IMR-90 (cell line): ENCODE data around the gene ZNF35. TPM values are rescaled to one million over a fixed set of nuclear protein-coding genes. Genes with fewer than 3 reads are reported as not detected.

Experiments
- ATAC-seq: fragments of 200-7000 bp; cut with Tn5 transposase; 2 replicates; pipeline ENCODE4 v1.9.1; 2020; ENCODE audit warnings: low read depth, mild to moderate bottlenecking, moderate library complexity
- BruUV-seq: library from RNA; stranded (reverse); fragments of 400-500 nt; replicated peaks from 2 replicates; lab custom pipeline; 2021; lab: Mats Ljungman, UMichigan
- CTCF ChIA-PET: fragments of 300-600 bp; formaldehyde crosslinking; extraction: SDS; loops from one replicate; lab custom pipeline; 2021; ENCODE audit warnings: antibody characterized with exemption; lab: Yijun Ruan, JAX
- POLR2A ChIA-PET: fragments of 300-600 bp; sonication (Branson Sonifier 250); formaldehyde crosslinking; loops from one replicate; lab custom pipeline; 2022; ENCODE audit warnings: antibody characterized with exemption; ENCODE audit not compliant: unreplicated experiment; lab: Charles Lee
- DNase-seq: peaks from one replicate; pipeline ENCODE4 v3.0.0; 2013
- H2AFZ ChIP-seq: replicated peaks from 2 replicates; pipeline ENCODE3; 2013; ENCODE audit warnings: low read length, mild to moderate bottlenecking; ENCODE audit not compliant: poor library complexity
- H2AK5ac ChIP-seq: 2 replicates; pipeline ENCODE4 v1.6.1; 2013; ENCODE audit warnings: low read depth, low read length, inconsistent platforms
- H2AK9ac ChIP-seq: replicated peaks from 2 replicates; pipeline ENCODE3; 2013; ENCODE audit warnings: mild to moderate bottlenecking, low read depth, low read length, moderate library complexity; ENCODE audit not compliant: poor library complexity
- H2BK120ac ChIP-seq: 2 replicates; pipeline ENCODE4 v1.6.1; 2013; ENCODE audit warnings: low read depth, low read length, inconsistent platforms
- H2BK15ac ChIP-seq: 3 replicates; pipeline ENCODE4 v1.6.1; 2013; ENCODE audit warnings: low read depth, low read length, inconsistent platforms
- H2BK20ac ChIP-seq: 2 replicates; pipeline ENCODE4 v1.6.1; 2013; ENCODE audit warnings: low read depth, mild to moderate bottlenecking, inconsistent platforms, low read length, moderate library complexity
- H2BK5ac ChIP-seq: 2 replicates; pipeline ENCODE4 v1.6.1; 2013; ENCODE audit warnings: mild to moderate bottlenecking, low read depth, low read length, inconsistent platforms; ENCODE audit not compliant: poor library complexity, severe bottlenecking
- H3K14ac ChIP-seq: replicated peaks from 2 replicates; pipeline ENCODE4 v1.6.1; 2013; ENCODE audit warnings: low read depth, low read length, inconsistent platforms
- H3K18ac ChIP-seq: 2 replicates; pipeline ENCODE4 v1.6.1; 2013; ENCODE audit warnings: low read depth, low read length, control low read depth
- H3K23ac ChIP-seq: 2 replicates; pipeline ENCODE4 v1.6.1; 2013; ENCODE audit warnings: low read depth, low read length, inconsistent platforms
- H3K27ac ChIP-seq: 2 replicates; pipeline ENCODE4 v1.5.1; 2013; ENCODE audit warnings: mild to moderate bottlenecking, control low read depth, low read length; ENCODE audit not compliant: insufficient read depth
- H3K27me3 ChIP-seq: 2 replicates; pipeline ENCODE4 v1.6.1; 2013; ENCODE audit warnings: low read length; ENCODE audit not compliant: control insufficient read depth, insufficient read depth
- H3K36me3 ChIP-seq: 2 replicates; pipeline ENCODE4 v1.6.1; 2013; ENCODE audit warnings: low read length, mixed read lengths; ENCODE audit not compliant: control insufficient read depth, insufficient read depth
- H3K4ac ChIP-seq: 2 replicates; pipeline ENCODE4 v1.6.1; 2013; ENCODE audit warnings: low read depth, low read length, inconsistent platforms
- H3K4me1 ChIP-seq: 2 replicates; pipeline ENCODE4 v1.6.1; 2013; ENCODE audit warnings: low read length, mixed read lengths; ENCODE audit not compliant: control insufficient read depth, insufficient read depth
- H3K4me2 ChIP-seq: 2 replicates; pipeline ENCODE4 v1.6.1; 2013; ENCODE audit warnings: low read depth, mild to moderate bottlenecking, control low read depth, low read length, moderate library complexity
- H3K4me3 ChIP-seq: 2 replicates; pipeline ENCODE4 v1.5.1; 2013; ENCODE audit warnings: low read depth, mild to moderate bottlenecking, control low read depth, low read length, moderate library complexity; ENCODE audit not compliant: insufficient read depth
- H3K56ac ChIP-seq: 2 replicates; pipeline ENCODE4 v1.6.1; 2013; ENCODE audit warnings: low read length, inconsistent platforms; ENCODE audit not compliant: insufficient read depth; ENCODE audit errors: extremely low read depth
- H3K79me1 ChIP-seq, 2 experiments: 2 replicates each; pipeline ENCODE4 v1.6.1; 2013; ENCODE audit warnings: low read length in 2 of 2, inconsistent platforms in 1 of 2, low read depth in 1 of 2
- H3K9ac ChIP-seq: 2 replicates; pipeline ENCODE4 v1.6.1; 2013; ENCODE audit warnings: low read depth, low read length, control low read depth
- H3K9me1 ChIP-seq: 2 replicates; pipeline ENCODE4 v1.6.1; 2013; ENCODE audit warnings: low read length, inconsistent platforms; ENCODE audit not compliant: insufficient read depth
- H3K9me3 ChIP-seq: 2 replicates; pipeline ENCODE4 v1.6.1; 2013; ENCODE audit warnings: low read length; ENCODE audit not compliant: control insufficient read depth, insufficient read depth
- H4K20me1 ChIP-seq: 2 replicates; pipeline ENCODE4 v1.6.1; 2013; ENCODE audit warnings: low read length, inconsistent platforms; ENCODE audit not compliant: insufficient read depth
- H4K5ac ChIP-seq: 2 replicates; pipeline ENCODE4 v1.6.1; 2013; ENCODE audit warnings: mild to moderate bottlenecking, low read depth, low read length, control low read depth
- H4K8ac ChIP-seq, 2 experiments: 2 replicates each; pipeline ENCODE4 v1.6.1; 2013; ENCODE audit warnings: low read depth in 2 of 2, low read length in 2 of 2, control low read depth in 1 of 2, inconsistent platforms in 1 of 2
- H4K91ac ChIP-seq: 2 replicates; pipeline ENCODE4 v1.6.1; 2013; ENCODE audit warnings: low read depth, low read length, inconsistent platforms; ENCODE audit not compliant: insufficient read depth
- BHLHE40 ChIP-seq: fragments of 150-350 bp; IDR thresholded peaks from 2 replicates; pipeline ENCODE4 v1.6.1; 2016; ENCODE audit warnings: mild to moderate bottlenecking, low read depth, low read length
- CEBPB ChIP-seq: IDR thresholded peaks from 2 replicates; pipeline ENCODE4 v1.6.1; 2012; ENCODE audit warnings: low read depth, low read length, improper control_type of control experiment
- CHD1 ChIP-seq: IDR thresholded peaks from 2 replicates; pipeline ENCODE4 v1.6.1; 2012; ENCODE audit warnings: low read depth, low read length, improper control_type of control experiment
- ELK1 ChIP-seq: fragments of 150-350 bp; IDR thresholded peaks from 2 replicates; pipeline ENCODE4 v1.6.1; 2016; ENCODE audit warnings: low read depth, mild to moderate bottlenecking, low read length, moderate library complexity, borderline replicate concordance
- FOS ChIP-seq: fragments of 150-350 bp; IDR thresholded peaks from 2 replicates; pipeline ENCODE4 v1.6.1; 2016; ENCODE audit warnings: low read depth, low read length
- MAFK ChIP-seq: IDR thresholded peaks from 2 replicates; pipeline ENCODE4 v1.6.1; 2012; ENCODE audit warnings: low read depth, low read length, improper control_type of control experiment
- MAZ ChIP-seq: IDR thresholded peaks from 2 replicates; pipeline ENCODE4 v1.6.1; 2012; ENCODE audit warnings: low read depth, mild to moderate bottlenecking, low read length, improper control_type of control experiment, moderate library complexity, borderline replicate concordance
- MXI1 ChIP-seq: IDR thresholded peaks from 2 replicates; pipeline ENCODE4 v1.6.1; 2012; ENCODE audit warnings: low read depth, mild to moderate bottlenecking, low read length, moderate library complexity, borderline replicate concordance
- NFE2L2 ChIP-seq: fragments of 150-350 bp; IDR thresholded peaks from 2 replicates; pipeline ENCODE4 v1.6.1; 2016; ENCODE audit warnings: low read depth, mild to moderate bottlenecking, low read length
- POLR2A ChIP-seq: IDR thresholded peaks from 2 replicates; pipeline ENCODE4 v1.6.1; 2012; ENCODE audit warnings: mild to moderate bottlenecking, low read depth, low read length
- RAD21 ChIP-seq: IDR thresholded peaks from 2 replicates; pipeline ENCODE4 v1.6.1; 2012; ENCODE audit warnings: low read length, improper control_type of control experiment
- RCOR1 ChIP-seq: IDR thresholded peaks from 2 replicates; pipeline ENCODE4 v1.6.1; 2012; ENCODE audit warnings: mild to moderate bottlenecking, low read length, improper control_type of control experiment; ENCODE audit not compliant: insufficient replicate concordance
- RFX5 ChIP-seq: IDR thresholded peaks from 2 replicates; pipeline ENCODE4 v1.8.0; 2012; ENCODE audit warnings: low read depth, mild to moderate bottlenecking, low read length, moderate library complexity
- SMC3 ChIP-seq: fragments of 150-350 bp; IDR thresholded peaks from 2 replicates; pipeline ENCODE4 v1.6.1; 2016; ENCODE audit warnings: low read depth, mild to moderate bottlenecking, antibody characterized with exemption, low read length, moderate library complexity
- WGBS, 2 experiments: methylation state at CpG; one replicate each; pipeline versions ENCODE4 v1.1.5 to v1.1.7; 2013; ENCODE audit warnings: missing lambda C conversion rate in 2 of 2; ENCODE audit not compliant: insufficient read length in 1 of 2; ENCODE audit errors: extremely low coverage in 2 of 2; 5-methylcytosine and 5-hydroxymethylcytosine counted together
- dilution Hi-C: fragments of 300-500 bp; cut with HindIII; formaldehyde crosslinking; loops from one replicate; pipeline ENCODE4 v1.14.3; 2018; ENCODE audit warnings: low sequenced_read_pairs; ENCODE audit not compliant: unreplicated experiment
- in situ Hi-C: fragments of 300-500 bp; cut with MboI; formaldehyde crosslinking; loops from 3 replicates; pipeline ENCODE4 v1.14.3; 2019; ENCODE audit warnings: low sequenced_read_pairs, inconsistent platforms, mixed read lengths
- intact Hi-C: fragments of 100-400 bp; cut with micrococcal nuclease; formaldehyde crosslinking; loops from 2 replicates; pipeline ENCODE4 v1.10.0; 2022
- polyA plus RNA-seq, 3 experiments: library from polyadenylated mRNA; depleted of rRNA; stranded (reverse); fragments of >200 nt; gene quantifications; 2 replicates each; pipeline ENCODE4 v1.2.3, GENCODE V29; 2012; ENCODE audit warnings: low replicate concordance in 1 of 3
- total RNA-seq: library from RNA; depleted of rRNA; stranded (reverse); fragments of >200 nt; gene quantifications from 2 replicates; pipeline ENCODE4 v1.2.3, GENCODE V29; 2012
- TF ChIP-seq, protein P1 (sequence below): conservative IDR thresholded peaks from 2 replicates; pipeline ENCODE4 v1.5.1; 2012; ENCODE audit warnings: mild to moderate bottlenecking, low read depth, low read length, improper control_type of control experiment
- TF ChIP-seq, protein P2 (sequence below): fragments of 150-350 bp; IDR thresholded peaks from 2 replicates; pipeline ENCODE4 v1.6.1; 2017; ENCODE audit warnings: mild to moderate bottlenecking, antibody characterized with exemption, low read length, low read depth

ZNF35 gene
- total and polyA plus RNA-seq, 2 of the 4 experiments (the other 2 are of a cell fraction) = 3.8 to 19.5 TPM

DNA sequence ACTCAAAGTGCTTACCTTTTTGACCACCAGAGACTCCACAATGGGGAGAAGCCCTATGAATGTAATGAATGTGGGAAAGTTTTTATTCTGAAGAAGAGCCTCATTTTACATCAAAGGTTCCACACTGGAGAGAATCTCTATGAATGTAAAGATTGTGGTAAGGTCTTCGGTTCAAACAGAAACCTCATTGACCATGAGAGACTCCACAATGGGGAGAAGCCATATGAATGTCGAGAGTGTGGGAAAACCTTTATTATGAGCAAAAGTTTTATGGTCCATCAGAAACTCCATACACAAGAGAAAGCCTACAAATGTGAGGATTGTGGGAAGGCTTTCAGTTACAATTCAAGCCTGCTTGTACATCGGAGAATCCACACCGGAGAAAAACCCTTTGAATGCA lies 5.5 kb upstream of the ZNF35 start:
- H3K4me2 ChIP-seq = no peak overlapping the region
- WGBS, 2 experiments = no CpG with 5 or more reads among the region's 4 CpGs
- no peaks in the 10 kb centered on the region for H3K9me1 ChIP-seq
- in situ Hi-C loops (loop anchor here (25.0 kb wide), 1 partner anchor 306 kb away; the partner anchor contains the start of gene TCAIM), dilution Hi-C loops (no loop called here), intact Hi-C loops (loop anchor here (10.0 kb wide), 1 partner anchor 272 kb away; no protein-coding TSS in a partner anchor)
- no peaks in the 10 kb centered on the region for H3K27me3 ChIP-seq
- no peak overlapping the region for H2BK15ac ChIP-seq
- H3K14ac ChIP-seq = no peak overlapping the region
- no peaks in the 10 kb centered on the region for H4K20me1 ChIP-seq
- TSS peak; percentile 24 for BruUV-seq
- peaks cover 36% of the 10 kb centered on the region for H3K36me3 ChIP-seq
- H3K56ac ChIP-seq = no peak overlapping the region
- H3K4me3 ChIP-seq = no peak overlapping the region
- H2AFZ ChIP-seq = no peak overlapping the region
- no peaks in the 10 kb centered on the region for H3K4me1 ChIP-seq
- H2BK20ac ChIP-seq = no peak overlapping the region
- H3K23ac ChIP-seq = no peak overlapping the region
- no peak overlapping the region for H3K4ac ChIP-seq
- H3K9me3 ChIP-seq = peaks cover 38% of the 10 kb centered on the region
- no peak overlapping the region for H4K91ac ChIP-seq
- H3K27ac ChIP-seq = no peak overlapping the region
- H2AK9ac ChIP-seq = no peak overlapping the region
- H2BK120ac ChIP-seq = no peak overlapping the region
- ATAC-seq (no peak), DNase-seq (no peak)
- H4K5ac ChIP-seq = no peak overlapping the region
- no peak overlapping the region for H2BK5ac ChIP-seq
- ChIA-PET POLR2A (no interaction called here), CTCF (no interaction called here)
- no peak overlapping the region for H3K9ac ChIP-seq
- no peak overlapping the region for H4K8ac ChIP-seq
- H3K18ac ChIP-seq = no peak overlapping the region
- H2AK5ac ChIP-seq = no peak overlapping the region
- peaks cover 14 to 33% of the 10 kb centered on the region in 2 experiments; a peak in 2 of 4 replicates for H3K79me1 ChIP-seq
- TF ChIP-seq FOS (no peak), CHD1 (no peak), RCOR1 (no peak), MXI1 (no peak), RAD21 (no peak), ELK1 (no peak), MAZ (no peak), NFE2L2 (no peak), BHLHE40 (no peak), POLR2A (no peak), CEBPB (no peak), MAFK (no peak), RFX5 (no peak), SMC3 (no peak)
- TF ChIP-seq, protein P1, sequence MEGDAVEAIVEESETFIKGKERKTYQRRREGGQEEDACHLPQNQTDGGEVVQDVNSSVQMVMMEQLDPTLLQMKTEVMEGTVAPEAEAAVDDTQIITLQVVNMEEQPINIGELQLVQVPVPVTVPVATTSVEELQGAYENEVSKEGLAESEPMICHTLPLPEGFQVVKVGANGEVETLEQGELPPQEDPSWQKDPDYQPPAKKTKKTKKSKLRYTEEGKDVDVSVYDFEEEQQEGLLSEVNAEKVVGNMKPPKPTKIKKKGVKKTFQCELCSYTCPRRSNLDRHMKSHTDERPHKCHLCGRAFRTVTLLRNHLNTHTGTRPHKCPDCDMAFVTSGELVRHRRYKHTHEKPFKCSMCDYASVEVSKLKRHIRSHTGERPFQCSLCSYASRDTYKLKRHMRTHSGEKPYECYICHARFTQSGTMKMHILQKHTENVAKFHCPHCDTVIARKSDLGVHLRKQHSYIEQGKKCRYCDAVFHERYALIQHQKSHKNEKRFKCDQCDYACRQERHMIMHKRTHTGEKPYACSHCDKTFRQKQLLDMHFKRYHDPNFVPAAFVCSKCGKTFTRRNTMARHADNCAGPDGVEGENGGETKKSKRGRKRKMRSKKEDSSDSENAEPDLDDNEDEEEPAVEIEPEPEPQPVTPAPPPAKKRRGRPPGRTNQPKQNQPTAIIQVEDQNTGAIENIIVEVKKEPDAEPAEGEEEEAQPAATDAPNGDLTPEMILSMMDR = no peak
- TF ChIP-seq, protein P2, sequence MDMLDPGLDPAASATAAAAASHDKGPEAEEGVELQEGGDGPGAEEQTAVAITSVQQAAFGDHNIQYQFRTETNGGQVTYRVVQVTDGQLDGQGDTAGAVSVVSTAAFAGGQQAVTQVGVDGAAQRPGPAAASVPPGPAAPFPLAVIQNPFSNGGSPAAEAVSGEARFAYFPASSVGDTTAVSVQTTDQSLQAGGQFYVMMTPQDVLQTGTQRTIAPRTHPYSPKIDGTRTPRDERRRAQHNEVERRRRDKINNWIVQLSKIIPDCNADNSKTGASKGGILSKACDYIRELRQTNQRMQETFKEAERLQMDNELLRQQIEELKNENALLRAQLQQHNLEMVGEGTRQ = no peak
